ENCODE results near the gene TRPV2. TPM values are rescaled to one million over a fixed set of nuclear protein-coding genes. Genes with fewer than 3 reads are reported as not detected.

TRPV2 gene
- total and polyA plus RNA-seq, 9 of the 15 experiments (the other 6 are each of a cell fraction or from before 2014, with no cell fraction given): 10.0 to 97.5 (median 30.3) TPM

DNA sequence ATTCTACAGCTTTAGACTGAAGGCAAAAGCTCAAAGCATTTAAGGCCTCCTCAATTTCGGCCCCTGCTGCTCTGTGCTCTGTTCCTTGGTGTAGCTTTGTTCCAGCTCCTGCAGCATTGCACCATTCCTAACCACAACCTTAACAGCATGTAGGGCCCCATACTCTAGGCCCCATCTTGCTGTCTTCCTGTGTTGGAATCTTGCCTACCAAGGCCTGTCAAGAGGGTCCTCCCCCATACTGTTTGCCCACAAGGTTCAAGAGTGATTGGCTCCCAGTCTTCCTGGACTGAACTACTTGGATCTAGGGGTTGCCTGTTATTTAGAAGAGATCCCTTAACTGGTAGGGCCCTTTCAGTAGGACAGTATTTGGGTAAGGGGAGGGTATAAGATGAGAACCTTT, 26.8 kb downstream of the TRPV2 start:
- Histone ChIP-seq H3K4me3 (peak overlapping the region; percentile 99), H2AFZ (ENCODE audit: low read depth, low read length) (no peak overlapping the region), H3K9me3 (replicated peaks; ENCODE audit: control insufficient read depth, insufficient read depth, low read depth, low read length) (no peaks in the 10 kb centered on the region), H3K27me3 (ENCODE audit: control insufficient read depth in 2 of 2, insufficient read depth in 2 of 2, low read length in 2 of 2) (no peaks in the 10 kb centered on the region), H3K27ac (ENCODE audit: extremely low read depth, low read depth, low read length) (peak overlapping the region; percentile 91), H3K36me3 (ENCODE audit: control insufficient read depth, insufficient read depth, low read length) (peaks cover 72% of the 10 kb centered on the region), H3K9me1 (ENCODE audit: control insufficient read depth, insufficient read depth, low read length) (peaks cover 10% of the 10 kb centered on the region), H3K4me2 (ENCODE audit: insufficient read depth, low read length) (peak overlapping the region; percentile 99), H3K4me1 (replicated peaks in 1 of 2; ENCODE audit: control insufficient read depth in 2 of 2, insufficient read depth in 2 of 2, low read length in 2 of 2) (peaks cover 22 to 31% of the 10 kb centered on the region in 2 experiments), H4K20me1 (replicated peaks; ENCODE audit: control insufficient read depth, insufficient read depth, low read length) (peaks cover 53% of the 10 kb centered on the region), H3K79me2 (ENCODE audit: control insufficient read depth, insufficient read depth, low read length) (peaks cover 71% of the 10 kb centered on the region), H3K9ac (ENCODE audit: insufficient read depth in 1 of 2, low read depth in 2 of 2, low read length in 2 of 2) (peak overlapping the region; percentile 88 to 98)
- in situ Hi-C loops (cut with MboI) (no loop called here), intact Hi-C loops (cut with micrococcal nuclease) (no loop called here)
- FAIRE-seq (no peak), DNase-seq (ENCODE audit: extremely low read depth in 1 of 4, low spot score in 3 of 4) (no peak), ATAC-seq (peak; percentile 1; the same call in 1 of the 3 replicates)
- CTCF ChIA-PET (ENCODE audit: low intra/inter-chr PET ratio): no interaction called here
- WGBS (ENCODE audit: insufficient coverage, low coverage, missing lambda C conversion rate): 13% methylated on average over 1 of the region's 1 CpG
- POLR2A ChIA-PET: interaction anchor here (0.5 to 5.5 kb wide), 6 partner anchors 9 to 225 kb away, joined by 3 to 39 read pairs (median 4); partner anchors contain the start of genes PIGL and UBB
- BruUV-seq (replicated peaks): no TSS peak
- no peak for TF ChIP-seq ZNF644 (tag; IDR thresholded peaks at IDR 0.05; ENCODE audit: low read depth)
- no peak for TF ChIP-seq NFXL1 (CRISPR knock-in tag; IDR thresholded peaks at IDR 0.05)
- TF ChIP-seq CREB5 (CRISPR knock-in tag; IDR thresholded peaks at IDR 0.05): no peak
- TF ChIP-seq REST (IDR thresholded peaks at IDR 0.05; ENCODE audit: borderline replicate concordance): no peak
- no peak for TF ChIP-seq REST (CRISPR knock-in tag; IDR thresholded peaks at IDR 0.05; ENCODE audit: low read depth)
- TF ChIP-seq KAT8 (IDR thresholded peaks at IDR 0.05; ENCODE audit: low read depth): no peak
- TF ChIP-seq ZNF146 (CRISPR knock-in tag; IDR thresholded peaks at IDR 0.05; ENCODE audit: unreplicated experiment): no peak
- TF ChIP-seq ZBTB26 (CRISPR knock-in tag; IDR thresholded peaks at IDR 0.05): no peak
